Central memory CD4-positive, alpha-beta T cell (primary cell): Measurements from ENCODE around the gene DHX57.
"Not testable (repeated sequence)": the region's sequence is repeated elsewhere in the genome, so short reads cannot be mapped to it uniquely, and the experiment has no call there.

Experiments used
- DNase-seq: peaks from one replicate; pipeline ENCODE4 v3.0.0; 2022

The DHX57 gene

GRCh38 chr2:38866773-38867443 lies 8.8 kb downstream of the DHX57 start:
- no peak for DNase-seq

- no peak for DNase-seq
These were observed 12.6 kb downstream of the DHX57 start for GRCh38 chr2:38863061-38863695.

- DNase-seq = no peak
These were observed 13.3 kb downstream of the DHX57 start for GRCh38 chr2:38862476-38862875.

- DNase-seq = no peak
These were observed 19.6 kb downstream of the DHX57 start for GRCh38 chr2:38856165-38856564.

- DNase-seq = no peak
These were observed 25.7 kb downstream of the DHX57 start for GRCh38 chr2:38850045-38850444.

- DNase-seq = no peak
These were observed 38.9 kb downstream of the DHX57 start for GRCh38 chr2:38836791-38837190.

- DNase-seq = no peak
These were observed 39.7 kb downstream of the DHX57 start for GRCh38 chr2:38835990-38836389.

- DNase-seq = no peak
These were observed 40.6 kb downstream of the DHX57 start for GRCh38 chr2:38835015-38835601.

- no peak for DNase-seq
These were observed 45.1 kb downstream of the DHX57 start for GRCh38 chr2:38830526-38831159.

- no peak for DNase-seq
These were observed 45.8 kb downstream of the DHX57 start for GRCh38 chr2:38829971-38830370.

GRCh38 chr2:38828460-38828859 lies 47.3 kb downstream of the DHX57 start:
- no peak for DNase-seq

- not testable (repeated sequence) for DNase-seq
These were observed 48.1 kb downstream of the DHX57 start for GRCh38 chr2:38827539-38828145.

GRCh38 chr2:38825956-38826355 lies 49.8 kb downstream of the DHX57 start:
- DNase-seq = no peak

GRCh38 chr2:38824906-38825305 lies 50.8 kb downstream of the DHX57 start:
- no peak for DNase-seq

GRCh38 chr2:38823386-38823785 lies 52.3 kb downstream of the DHX57 start:
- no peak for DNase-seq

- DNase-seq = no peak
These were observed 57.2 kb downstream of the DHX57 start for GRCh38 chr2:38818565-38818964.

- no peak for DNase-seq
These were observed 59.8 kb downstream of the DHX57 start for GRCh38 chr2:38815936-38816335.

- no peak for DNase-seq
These were observed 65.2 kb downstream of the DHX57 start for GRCh38 chr2:38810488-38810887.

GRCh38 chr2:38808677-38809076 lies 67.1 kb downstream of the DHX57 start:
- DNase-seq = no peak

GRCh38 chr2:38806733-38807059 lies 69.0 kb downstream of the DHX57 start:
- no peak for DNase-seq

GRCh38 chr2:38806015-38806732 lies 69.6 kb downstream of the DHX57 start:
- no peak for DNase-seq

- DNase-seq = no peak
These were observed 77.8 kb downstream of the DHX57 start for GRCh38 chr2:38797953-38798352.

- no peak for DNase-seq
These were observed 78.5 kb downstream of the DHX57 start for GRCh38 chr2:38797250-38797676.
